HG02885 (cell line): ENCODE measurements around the gene EPAS1.

Source experiments
- ATAC-seq: cut with Tn5 transposase; IDR thresholded peaks from one replicate; pipeline ENCODE4 v1.9.1; 2021; ENCODE audit warnings: mild to moderate bottlenecking; ENCODE audit not compliant: unreplicated experiment, poor library complexity

EPAS1 gene

DNA sequence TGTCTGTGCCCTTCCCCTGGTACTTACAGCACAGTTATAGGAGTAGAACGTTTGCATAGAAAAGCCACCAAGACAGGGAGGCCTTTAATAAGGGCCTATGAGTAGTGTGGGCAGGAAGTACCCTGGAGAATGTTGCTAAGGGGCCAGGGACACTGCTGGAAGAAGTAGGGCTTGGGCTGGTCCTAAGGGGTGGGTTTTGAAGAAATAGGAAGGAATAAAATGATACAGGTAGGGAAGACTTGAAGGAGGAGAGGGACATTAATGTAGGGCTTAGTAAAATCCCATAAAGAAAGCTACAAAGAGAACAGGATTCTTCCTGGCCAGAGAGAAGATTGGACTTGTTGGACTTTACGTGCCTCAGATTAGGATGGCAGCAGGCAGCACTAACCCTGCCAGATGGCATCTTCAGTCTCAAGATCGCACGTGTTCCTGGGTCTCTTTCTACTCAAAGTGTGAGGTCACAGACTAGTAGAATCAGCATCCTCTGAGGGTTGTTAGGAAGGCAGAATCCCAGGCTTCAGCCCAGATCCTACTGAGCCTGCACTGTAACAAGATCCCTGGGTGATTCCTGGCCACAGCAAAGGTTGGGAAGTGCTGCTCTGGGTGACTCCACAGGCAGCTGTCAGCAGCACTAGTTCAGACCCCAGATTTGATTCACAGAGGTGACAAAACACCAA lies 39.2 kb downstream of the EPAS1 start:
- ATAC-seq: no peak

GRCh38 chr2:46337208-46337994 lies 40.2 kb downstream of the EPAS1 start:
- ATAC-seq: no peak

DNA sequence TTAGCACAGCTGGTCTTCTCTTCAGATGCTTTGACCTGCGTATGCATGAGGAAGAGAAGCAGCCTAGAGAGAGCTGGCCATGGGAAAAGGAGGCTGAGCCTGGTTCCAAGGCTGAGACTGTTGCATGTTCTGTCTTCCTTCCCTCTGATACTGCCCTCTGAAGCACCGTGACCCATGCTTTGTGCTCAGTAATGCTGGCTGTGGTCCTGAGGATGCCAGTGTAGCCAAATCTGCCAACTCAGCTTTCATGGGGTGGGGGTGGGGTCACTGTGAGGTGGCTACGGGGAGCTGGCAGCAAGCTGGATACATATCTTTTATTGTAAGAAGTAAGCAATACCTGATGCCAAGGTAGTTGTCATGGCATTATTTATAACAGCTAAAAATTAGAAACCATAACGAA lies 41.5 kb downstream of the EPAS1 start:
- ATAC-seq: no peak

DNA sequence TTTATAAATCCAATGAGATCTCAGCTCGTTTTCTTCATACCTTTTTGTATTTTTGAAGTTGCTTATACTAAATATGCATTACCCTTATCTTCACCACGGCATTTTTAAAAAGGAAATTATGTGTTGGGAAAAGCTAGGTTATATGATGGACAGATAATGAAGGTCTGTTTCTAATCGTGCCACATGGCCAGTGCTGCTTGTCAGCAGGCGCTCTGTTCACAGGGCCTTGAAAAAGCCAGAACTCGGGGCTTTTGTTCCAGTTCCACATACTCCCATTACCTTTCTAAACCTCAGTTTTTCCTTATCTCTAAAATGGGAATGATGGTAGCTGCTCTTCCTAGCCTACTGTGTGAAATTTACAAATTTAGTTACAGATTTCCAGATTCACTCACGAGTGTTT lies 42.0 kb downstream of the EPAS1 start:
- no peak for ATAC-seq

DNA sequence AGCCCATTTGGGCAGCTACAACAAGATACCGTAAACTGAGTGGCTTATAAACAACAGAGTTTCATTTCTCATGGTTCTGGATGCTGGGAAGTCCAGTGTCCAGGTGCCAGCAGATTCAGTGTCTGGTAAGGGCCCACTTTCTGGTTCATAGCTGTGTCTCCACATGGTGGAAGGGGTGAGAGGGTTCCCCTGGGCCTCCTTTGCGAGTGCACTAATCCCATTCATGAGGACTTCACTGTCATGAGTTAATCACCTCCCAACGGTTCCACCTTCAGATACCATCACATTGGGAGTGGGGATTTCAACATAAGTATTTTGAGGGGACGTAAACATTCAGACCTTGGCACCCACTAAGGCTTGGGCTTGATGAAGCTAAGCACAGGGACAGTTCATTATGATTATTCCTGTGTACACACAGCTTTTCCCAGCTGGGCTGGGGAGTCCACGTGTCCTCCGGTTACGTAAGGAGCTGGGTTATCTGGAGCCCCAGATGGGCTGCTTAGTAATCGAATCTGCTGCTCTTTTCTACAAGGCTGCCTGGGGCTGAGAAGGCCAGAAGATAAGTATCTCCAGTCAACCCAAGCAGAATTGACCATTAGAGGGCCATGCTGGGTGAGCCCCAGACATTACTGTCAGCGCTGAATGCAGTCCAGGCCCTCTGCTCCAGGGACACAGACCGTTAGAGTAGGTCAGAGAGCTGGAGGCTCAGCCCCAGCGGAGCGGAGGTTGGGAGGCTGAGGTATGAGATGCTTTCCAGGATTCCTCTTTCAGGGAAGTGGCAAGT lies 42.7 kb downstream of the EPAS1 start:
- ATAC-seq: no peak

DNA sequence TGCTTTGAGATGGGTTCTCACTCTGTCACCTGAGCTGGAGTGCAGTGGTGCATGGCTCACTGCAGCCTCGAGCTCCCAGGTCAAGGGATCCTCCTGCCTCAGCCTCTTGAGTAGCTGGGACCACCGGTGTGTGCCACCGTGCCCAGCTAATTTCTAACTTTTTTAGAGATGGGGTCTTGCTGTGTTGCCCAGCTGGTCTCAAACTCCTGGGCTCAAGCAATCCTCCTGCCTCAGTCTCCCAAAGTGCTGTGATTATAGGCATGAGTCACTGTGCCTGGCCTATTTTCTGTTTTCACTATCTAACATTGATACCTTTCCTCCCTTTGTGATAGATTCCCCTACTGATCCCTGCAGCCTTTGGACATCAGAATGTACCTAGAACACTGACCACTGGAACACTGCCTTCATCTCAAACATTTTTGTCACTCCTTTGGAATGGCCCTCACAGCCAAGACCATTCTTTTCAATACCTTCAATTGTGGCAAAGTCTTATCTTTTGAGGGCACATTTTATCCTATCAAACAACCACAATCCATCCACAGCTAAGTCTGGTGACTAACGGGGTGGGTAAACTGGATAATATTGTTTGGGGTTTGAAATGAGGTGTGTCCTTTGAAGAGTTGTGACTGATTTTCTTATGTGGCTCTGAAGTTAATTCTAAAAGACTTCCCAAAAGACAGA lies 43.7 kb downstream of the EPAS1 start:
- ATAC-seq: no peak

DNA sequence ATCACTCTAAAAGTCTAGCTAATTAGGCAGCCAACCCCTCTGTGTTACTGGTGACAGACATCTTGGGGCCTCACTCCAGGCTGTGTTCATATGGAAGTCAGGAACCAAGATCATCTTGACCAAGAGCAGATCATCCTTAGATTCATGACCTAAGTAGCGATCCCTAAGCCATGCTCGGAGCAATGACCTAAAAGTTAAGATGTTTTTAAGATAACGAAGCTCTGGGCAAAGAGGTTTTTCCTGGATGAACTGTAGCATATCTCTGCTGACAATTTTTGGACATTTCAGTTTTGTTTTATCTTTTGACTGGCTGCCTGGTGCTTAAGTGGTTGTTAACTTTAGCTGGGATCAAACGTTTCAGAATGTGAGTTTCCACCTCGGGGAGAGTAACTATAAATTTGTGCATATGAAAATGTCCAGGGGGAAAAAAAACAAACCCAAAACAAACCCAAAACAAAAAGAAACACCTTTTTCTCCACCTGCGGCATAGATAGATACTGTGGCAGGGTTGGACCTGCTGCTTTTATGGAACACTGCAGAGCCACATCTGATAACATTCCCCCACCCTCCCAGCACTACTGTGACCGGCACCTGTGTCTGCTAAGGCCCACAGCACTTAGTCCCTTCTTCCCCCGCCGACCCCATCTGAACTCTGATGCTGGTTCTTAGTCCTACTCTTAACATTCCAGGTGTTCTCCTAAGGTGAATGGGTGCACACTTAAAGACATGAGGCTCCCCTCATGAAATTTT lies 45.5 kb downstream of the EPAS1 start:
- no peak for ATAC-seq

GRCh38 chr2:46344706-46345105 lies 47.5 kb downstream of the EPAS1 start:
- ATAC-seq: no peak

DNA sequence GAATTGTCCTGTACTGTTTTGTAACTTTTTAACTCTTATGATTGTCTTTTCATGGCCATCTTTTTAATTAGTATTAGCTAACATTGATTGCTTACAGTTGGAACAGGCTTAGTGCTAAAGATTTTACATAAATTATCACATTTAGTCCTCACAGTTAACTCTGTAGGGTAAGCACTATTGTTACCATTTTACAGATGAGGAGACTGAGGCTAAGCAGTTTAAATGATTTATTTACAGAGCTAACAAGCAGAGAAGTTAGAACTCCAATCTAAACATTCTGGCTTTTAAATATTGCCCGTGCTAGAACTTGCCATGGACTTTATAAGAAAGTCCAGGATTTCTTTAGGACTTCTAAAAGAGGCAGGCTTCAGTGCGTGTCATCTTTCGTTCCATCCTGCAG lies 48.6 kb downstream of the EPAS1 start:
- no peak for ATAC-seq

DNA sequence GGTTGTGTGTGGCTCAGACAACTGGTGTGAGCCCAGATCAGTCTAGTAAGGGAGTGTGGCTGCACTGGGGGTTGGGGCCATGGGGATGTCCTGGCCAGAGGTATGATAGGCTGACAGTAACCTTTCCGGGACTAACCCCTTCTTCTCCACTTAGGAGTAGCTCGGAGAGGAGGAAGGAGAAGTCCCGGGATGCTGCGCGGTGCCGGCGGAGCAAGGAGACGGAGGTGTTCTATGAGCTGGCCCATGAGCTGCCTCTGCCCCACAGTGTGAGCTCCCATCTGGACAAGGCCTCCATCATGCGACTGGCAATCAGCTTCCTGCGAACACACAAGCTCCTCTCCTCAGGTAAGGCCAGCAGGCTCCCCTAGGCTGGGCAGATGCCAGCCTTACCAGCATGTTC lies 49.5 kb downstream of the EPAS1 start:
- no peak for ATAC-seq

DNA sequence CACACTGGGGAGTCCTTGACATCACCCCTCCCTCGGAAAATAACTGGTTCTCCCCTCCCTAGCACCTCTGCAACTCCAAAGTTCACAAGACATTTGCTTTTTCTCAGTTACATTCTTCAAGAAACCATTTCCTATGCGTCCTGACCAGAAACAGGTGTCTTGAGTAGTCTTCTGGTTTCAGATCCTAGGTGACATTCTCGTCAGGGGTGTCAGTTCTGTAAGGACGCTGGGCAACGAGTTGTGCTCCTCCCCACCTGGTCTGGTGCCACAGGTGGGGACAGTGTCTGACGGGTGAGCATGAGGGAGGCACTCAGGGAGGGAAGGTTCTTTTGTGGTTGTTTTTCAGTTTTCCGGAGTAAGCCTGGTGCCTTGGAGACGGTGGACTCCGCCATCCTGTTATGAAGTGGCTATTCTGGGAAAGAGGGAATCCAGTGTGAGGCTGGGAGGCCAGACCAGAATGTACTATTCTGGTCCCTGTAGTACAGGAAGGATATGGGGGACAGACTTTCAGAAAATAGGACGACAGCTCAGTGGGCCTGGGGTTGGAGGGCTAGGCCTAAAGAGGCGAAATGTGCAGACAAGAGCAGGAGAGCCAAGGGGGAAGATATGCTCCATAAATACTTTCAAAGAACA lies 50.6 kb downstream of the EPAS1 start:
- ATAC-seq: no peak

DNA sequence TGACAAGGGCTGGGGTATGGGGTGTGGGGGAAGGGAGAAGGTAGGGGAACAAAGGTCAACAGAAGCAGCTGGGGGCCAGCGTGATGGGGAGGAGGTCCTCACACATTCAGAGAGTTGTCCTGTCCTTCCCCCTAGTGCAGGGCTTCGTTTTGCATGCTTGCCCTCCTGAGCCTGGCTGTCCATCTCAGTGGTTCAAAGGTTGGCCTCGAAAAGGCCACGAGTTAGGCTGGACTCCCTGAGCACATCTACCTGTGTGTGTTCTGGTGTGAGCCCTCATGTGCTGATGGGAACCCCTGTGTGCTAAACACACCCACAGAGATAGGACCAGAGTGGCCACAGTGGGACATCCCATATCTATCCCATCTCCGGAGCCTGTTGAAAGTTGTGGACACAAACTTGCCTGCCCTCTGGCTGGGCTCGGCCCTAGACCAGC lies 51.9 kb downstream of the EPAS1 start:
- ATAC-seq: no peak

- ATAC-seq: no peak
These were observed 53.0 kb downstream of the EPAS1 start for GRCh38 chr2:46350029-46350689.

- no peak for ATAC-seq
These were observed 54.0 kb downstream of the EPAS1 start for GRCh38 chr2:46351098-46351749.

DNA sequence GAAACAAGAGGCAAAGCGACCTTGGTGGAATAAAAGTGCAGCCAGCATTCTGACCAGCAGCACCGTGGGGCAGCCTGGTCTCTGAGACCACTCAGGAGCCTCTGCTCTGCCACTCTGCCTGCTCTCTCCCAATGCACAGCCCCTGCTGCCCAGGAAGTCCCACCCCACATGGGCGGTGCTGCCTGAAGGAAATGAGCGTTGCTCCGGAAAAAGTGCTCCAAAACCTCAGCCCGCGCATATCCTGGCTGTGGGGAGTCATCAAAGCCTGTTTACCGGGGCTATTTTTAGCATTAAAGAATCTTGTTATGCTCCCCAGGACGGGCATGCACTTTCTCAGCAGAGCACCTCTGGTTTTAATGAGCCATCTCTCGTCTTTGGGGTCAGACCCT lies 54.5 kb downstream of the EPAS1 start:
- ATAC-seq: no peak

- ATAC-seq: no peak
These were observed 55.4 kb downstream of the EPAS1 start for GRCh38 chr2:46352621-46353020.

DNA sequence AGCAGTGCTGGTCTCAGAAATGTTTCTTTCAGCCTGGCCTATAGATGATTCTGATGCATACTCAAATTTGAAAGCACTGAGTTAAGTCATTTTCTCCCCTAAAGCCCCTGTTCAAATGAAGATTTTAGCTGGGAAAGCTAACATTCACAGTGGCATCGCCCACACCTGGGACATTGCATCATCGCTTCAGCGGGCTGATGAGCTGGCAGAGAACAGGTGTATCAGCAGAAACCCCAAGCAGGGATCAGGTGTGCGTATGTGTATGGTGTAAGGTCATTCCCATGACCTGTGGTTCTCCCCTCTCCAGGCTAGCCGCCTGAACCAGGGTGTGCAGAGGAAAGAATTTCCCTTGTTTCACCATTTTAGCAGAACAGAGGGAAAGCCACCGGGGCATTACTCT lies 56.3 kb downstream of the EPAS1 start:
- ATAC-seq: no peak

DNA sequence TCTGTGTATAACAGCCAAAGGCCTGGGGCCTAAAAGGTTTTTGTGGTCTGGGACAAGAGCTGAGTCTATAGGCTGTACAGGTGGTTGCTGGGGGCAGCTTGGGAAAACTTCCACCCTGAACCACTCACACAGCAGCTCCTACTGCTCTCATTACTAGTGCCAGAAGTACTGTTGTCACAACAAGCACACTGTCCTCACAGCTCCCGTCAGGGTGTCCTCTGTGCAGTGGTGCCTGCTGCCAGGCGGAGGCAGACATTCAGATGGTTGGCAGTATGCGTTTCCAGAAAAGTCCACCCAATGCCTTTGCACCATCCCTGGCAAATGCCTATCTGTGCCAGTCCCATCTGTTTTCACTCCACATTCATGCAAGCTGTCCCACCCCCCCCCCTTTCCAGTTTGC lies 58.5 kb downstream of the EPAS1 start:
- ATAC-seq: no peak

- no peak for ATAC-seq
These were observed 59.8 kb downstream of the EPAS1 start for GRCh38 chr2:46356991-46357390.
